ENCODE data around the gene XIRP1.

XIRP1 gene

GRCh38 chr3:39144095-39144747 lies 48.2 kb downstream of the XIRP1 start:
- no peak for TF ChIP-seq EZH2phosphoT487 (IDR thresholded peaks at IDR 0.05; ENCODE audit: low read depth)
- TF ChIP-seq, protein P1, sequence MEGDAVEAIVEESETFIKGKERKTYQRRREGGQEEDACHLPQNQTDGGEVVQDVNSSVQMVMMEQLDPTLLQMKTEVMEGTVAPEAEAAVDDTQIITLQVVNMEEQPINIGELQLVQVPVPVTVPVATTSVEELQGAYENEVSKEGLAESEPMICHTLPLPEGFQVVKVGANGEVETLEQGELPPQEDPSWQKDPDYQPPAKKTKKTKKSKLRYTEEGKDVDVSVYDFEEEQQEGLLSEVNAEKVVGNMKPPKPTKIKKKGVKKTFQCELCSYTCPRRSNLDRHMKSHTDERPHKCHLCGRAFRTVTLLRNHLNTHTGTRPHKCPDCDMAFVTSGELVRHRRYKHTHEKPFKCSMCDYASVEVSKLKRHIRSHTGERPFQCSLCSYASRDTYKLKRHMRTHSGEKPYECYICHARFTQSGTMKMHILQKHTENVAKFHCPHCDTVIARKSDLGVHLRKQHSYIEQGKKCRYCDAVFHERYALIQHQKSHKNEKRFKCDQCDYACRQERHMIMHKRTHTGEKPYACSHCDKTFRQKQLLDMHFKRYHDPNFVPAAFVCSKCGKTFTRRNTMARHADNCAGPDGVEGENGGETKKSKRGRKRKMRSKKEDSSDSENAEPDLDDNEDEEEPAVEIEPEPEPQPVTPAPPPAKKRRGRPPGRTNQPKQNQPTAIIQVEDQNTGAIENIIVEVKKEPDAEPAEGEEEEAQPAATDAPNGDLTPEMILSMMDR (IDR thresholded peaks at IDR 0.05; ENCODE audit: low read depth, low read length): no peak
- peaks cover 59% of the 10 kb centered on the region for H3K36me3 ChIP-seq (replicated peaks; ENCODE audit: low read depth, low read length)
- H3K4me1 ChIP-seq (ENCODE audit: low read length): peaks cover 41% of the 10 kb centered on the region
- H3K4me2 ChIP-seq (ENCODE audit: low read length): no peak overlapping the region
- H3K27ac ChIP-seq (ENCODE audit: low read length): no peak overlapping the region
- H3K4me3 ChIP-seq (ENCODE audit: low read length): no peak overlapping the region
- peaks cover 7% of the 10 kb centered on the region; the same call in 1 of the 2 replicates for H4K20me1 ChIP-seq (ENCODE audit: insufficient read depth, low read length)
- H3K9ac ChIP-seq (ENCODE audit: low read length): no peak overlapping the region
- H3K79me2 ChIP-seq (ENCODE audit: low read length): peaks cover 26% of the 10 kb centered on the region
- H3K9me3 ChIP-seq (ENCODE audit: insufficient read depth, low read length): no peaks in the 10 kb centered on the region
- H2AFZ ChIP-seq (ENCODE audit: low read depth, low read length): no peak overlapping the region
- H3K27me3 ChIP-seq (ENCODE audit: low read depth, low read length): no peaks in the 10 kb centered on the region

DNA sequence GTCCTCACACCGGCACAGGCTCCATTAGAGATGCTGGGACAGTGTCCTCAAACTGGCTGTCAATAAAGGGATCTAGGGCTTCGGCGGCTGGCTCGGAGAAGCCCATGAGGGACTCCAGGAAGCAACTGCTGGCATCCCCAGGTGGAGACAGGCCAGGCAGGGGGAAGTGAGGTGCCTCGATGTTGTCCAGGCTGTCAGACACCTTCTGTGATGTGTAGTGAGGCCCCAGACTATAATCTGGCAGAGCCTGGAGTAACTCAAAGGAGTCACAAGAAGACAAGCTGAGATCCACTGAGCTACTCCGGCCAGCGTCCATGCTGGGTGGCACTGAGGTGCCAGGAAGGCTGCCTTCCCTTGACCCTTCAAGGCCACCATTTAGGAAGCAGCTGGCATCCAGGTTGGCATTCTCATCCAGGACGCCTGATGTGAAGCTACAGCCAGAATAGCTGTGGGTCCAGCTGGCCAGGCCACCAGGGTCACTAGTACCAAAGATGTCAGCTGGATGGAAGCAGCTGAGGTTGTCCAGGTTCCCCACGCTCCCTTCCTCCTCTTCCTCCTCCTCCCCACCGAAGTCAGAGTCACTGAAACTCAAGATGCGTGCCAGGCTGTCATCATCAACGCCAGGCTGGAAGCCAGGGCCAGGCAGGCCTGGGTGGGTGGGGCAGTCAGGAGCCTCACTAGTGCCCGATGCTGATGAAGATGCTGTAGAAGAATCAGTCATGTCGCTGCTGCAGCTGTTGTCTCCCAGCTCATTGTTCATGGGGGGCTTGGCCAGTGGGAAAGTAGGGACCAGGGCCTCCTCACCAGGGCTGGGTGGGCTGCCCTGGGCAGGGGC lies 49.1 kb downstream of the XIRP1 start:
- peaks cover 41% of the 10 kb centered on the region for H3K4me1 ChIP-seq (ENCODE audit: low read length)

DNA sequence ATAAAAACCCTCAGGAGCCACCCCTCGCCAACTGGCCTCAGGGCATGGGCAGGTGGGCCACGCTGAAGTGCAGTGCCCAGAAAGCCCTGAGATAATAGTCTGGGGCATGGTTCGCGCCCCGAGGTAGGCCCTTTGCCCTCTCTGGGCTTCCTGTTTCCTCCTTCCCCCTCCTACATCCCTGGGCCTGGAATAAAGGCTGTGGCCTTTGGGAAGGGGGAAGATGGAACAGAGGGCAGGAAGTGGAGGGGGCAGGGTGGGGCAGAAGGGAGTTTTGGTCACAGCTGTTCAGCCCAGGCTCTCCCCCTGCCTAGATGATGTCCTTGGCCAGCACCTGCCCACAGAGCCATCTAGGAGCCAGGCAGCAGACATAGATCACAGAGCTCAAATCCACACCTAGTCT lies 50.3 kb downstream of the XIRP1 start:
- H3K9ac ChIP-seq (ENCODE audit: low read length): no peak overlapping the region
- H3K36me3 ChIP-seq (replicated peaks; ENCODE audit: low read depth, low read length): peaks cover 59% of the 10 kb centered on the region
- H3K79me2 ChIP-seq (ENCODE audit: low read length): peaks cover 6% of the 10 kb centered on the region
- H2AFZ ChIP-seq (ENCODE audit: low read depth, low read length): no peak overlapping the region
- TF ChIP-seq, protein P1 (IDR thresholded peaks at IDR 0.05; ENCODE audit: low read depth, low read length): no peak
- no peak for TF ChIP-seq EZH2phosphoT487 (IDR thresholded peaks at IDR 0.05; ENCODE audit: low read depth)
- no peak overlapping the region for H3K27ac ChIP-seq (ENCODE audit: low read length)
- H3K4me2 ChIP-seq (ENCODE audit: low read length): no peak overlapping the region
- H3K4me3 ChIP-seq (ENCODE audit: low read length): no peak overlapping the region
- no peaks in the 10 kb centered on the region for H3K27me3 ChIP-seq (ENCODE audit: low read depth, low read length)
- H3K4me1 ChIP-seq (ENCODE audit: low read length): peaks cover 32% of the 10 kb centered on the region
- no peaks in the 10 kb centered on the region for H3K9me3 ChIP-seq (ENCODE audit: insufficient read depth, low read length)
- peaks cover 7% of the 10 kb centered on the region; the same call in 1 of the 2 replicates for H4K20me1 ChIP-seq (ENCODE audit: insufficient read depth, low read length)

More for the DNA sequence above, 49.1 kb downstream of the XIRP1 start:
- Histone ChIP-seq H4K20me1 (ENCODE audit: insufficient read depth, low read length) (peaks cover 7% of the 10 kb centered on the region; the same call in 1 of the 2 replicates), H3K9me3 (ENCODE audit: insufficient read depth, low read length) (no peaks in the 10 kb centered on the region), H3K79me2 (ENCODE audit: low read length) (peaks cover 18% of the 10 kb centered on the region), H3K4me2 (ENCODE audit: low read length) (no peak overlapping the region), H3K4me3 (ENCODE audit: low read length) (no peak overlapping the region), H3K27ac (ENCODE audit: low read length) (no peak overlapping the region), H3K9ac (ENCODE audit: low read length) (no peak overlapping the region), H2AFZ (ENCODE audit: low read depth, low read length) (no peak overlapping the region), H3K36me3 (replicated peaks; ENCODE audit: low read depth, low read length) (peaks cover 59% of the 10 kb centered on the region), H3K27me3 (ENCODE audit: low read depth, low read length) (no peaks in the 10 kb centered on the region)
- TF ChIP-seq EZH2phosphoT487 (IDR thresholded peaks at IDR 0.05; ENCODE audit: low read depth): no peak
- TF ChIP-seq, protein P1 (IDR thresholded peaks at IDR 0.05; ENCODE audit: low read depth, low read length): no peak

Measured in OCI-LY3 (cell line).